Naive thymus-derived CD4-positive, alpha-beta T cell (primary cell): ENCODE results near the gene CD86. TPM values are rescaled to one million over a fixed set of nuclear protein-coding genes. Genes with fewer than 3 reads are reported as not detected.
"Not testable (repeated sequence)": the region's sequence is repeated elsewhere in the genome, so short reads cannot be mapped to it uniquely, and the experiment has no call there.

ENCODE experiments used
- ATAC-seq: fragments of 150-1000 bp; cut with Tn5 transposase; 2 replicates; pipeline ENCODE4 v1.10.0; 2021; ENCODE audit warnings: mild to moderate bottlenecking, moderate library complexity
- CTCF ChIA-PET: fragments of 350-600 bp; sonication (Branson Sonifier 250); formaldehyde crosslinking; loops from one replicate; lab custom pipeline; 2021; ENCODE audit warnings: antibody characterized with exemption; lab: Charles Lee
- POLR2A ChIA-PET: fragments of 350-600 bp; sonication (Branson Sonifier 250); formaldehyde crosslinking; loops from one replicate; lab custom pipeline; 2021; ENCODE audit warnings: antibody characterized with exemption, inconsistent platforms; lab: Charles Lee
- DNase-seq, 9 donors: peaks; one replicate each; pipeline versions ENCODE4 v3.0.0 to v3.0.0-alpha.2; 2020 to 2022; ENCODE audit warnings: mixed read lengths in 1 of 9
- H3K27ac ChIP-seq: one replicate; pipeline ENCODE4 v1.7.0; 2013; ENCODE audit warnings: mild to moderate bottlenecking, low read depth, low read length, moderate library complexity
- H3K27me3 ChIP-seq, 2 donors: one replicate each; pipeline ENCODE4 v1.7.0; 2013; ENCODE audit warnings: low read length in 2 of 2, mild to moderate bottlenecking in 2 of 2, moderate library complexity in 2 of 2; ENCODE audit not compliant: control insufficient read depth in 2 of 2, insufficient read depth in 2 of 2
- H3K36me3 ChIP-seq, 3 experiments: 1 replicate in 2 of 3; 2 replicates in 1 of 3; pipeline ENCODE4 v1.7.0; 2013; ENCODE audit warnings: low read length in 3 of 3, mild to moderate bottlenecking in 3 of 3, moderate library complexity in 1 of 3; ENCODE audit not compliant: insufficient read depth in 3 of 3, control insufficient read depth in 2 of 3
- H3K4me1 ChIP-seq, 2 donors: one replicate each; pipeline ENCODE4 v1.7.0; 2013; ENCODE audit warnings: low read length in 2 of 2, mild to moderate bottlenecking in 2 of 2, moderate library complexity in 1 of 2; ENCODE audit not compliant: control insufficient read depth in 2 of 2, insufficient read depth in 2 of 2
- H3K4me3 ChIP-seq: 2 replicates; pipeline ENCODE4 v1.7.0; 2013; ENCODE audit warnings: mild to moderate bottlenecking, low read length
- H3K9me3 ChIP-seq, 3 experiments: 1 replicate in 2 of 3; 2 replicates in 1 of 3; pipeline ENCODE4 v1.7.0; 2013; ENCODE audit warnings: low read length in 3 of 3; ENCODE audit not compliant: control insufficient read depth in 2 of 3
- H3K27ac Mint-ChIP-seq, 9 donors: one replicate each; pipeline ENCODE4 v1.8.0; 2020 to 2022; ENCODE audit warnings: mixed read lengths in 9 of 9, mild to moderate bottlenecking in 8 of 9, moderate library complexity in 5 of 9, inconsistent platforms in 2 of 9
- H3K27me3 Mint-ChIP-seq, 5 donors: one replicate each; pipeline ENCODE4 v1.8.0; 2021 to 2022; ENCODE audit warnings: mixed read lengths in 5 of 5, mild to moderate bottlenecking in 1 of 5
- H3K36me3 Mint-ChIP-seq, 5 donors: one replicate each; pipeline ENCODE4 v1.8.0; 2020 to 2022; ENCODE audit warnings: mixed read lengths in 5 of 5, mild to moderate bottlenecking in 3 of 5, inconsistent platforms in 1 of 5
- H3K4me1 Mint-ChIP-seq, 7 donors: one replicate each; pipeline ENCODE4 v1.8.0; 2020 to 2022; ENCODE audit warnings: mixed read lengths in 7 of 7, mild to moderate bottlenecking in 3 of 7, inconsistent platforms in 1 of 7
- H3K4me3 Mint-ChIP-seq, 10 donors: one replicate each; pipeline ENCODE4 v1.8.0; 2020 to 2022; ENCODE audit warnings: mild to moderate bottlenecking in 10 of 10, mixed read lengths in 10 of 10, moderate library complexity in 6 of 10, inconsistent platforms in 2 of 10
- H3K9me3 Mint-ChIP-seq, 11 donors: one replicate each; pipeline ENCODE4 v1.8.0; 2020 to 2022; ENCODE audit warnings: mixed read lengths in 11 of 11, mild to moderate bottlenecking in 4 of 11, inconsistent platforms in 1 of 11, moderate library complexity in 1 of 11
- intact Hi-C, 2 donors: fragments of 100-400 bp; cut with micrococcal nuclease; formaldehyde crosslinking; loops; one replicate each; pipeline ENCODE4 v1.15.1; 2023
- polyA plus RNA-seq, 2 donors: library from polyadenylated mRNA; unstranded; fragments of 300-500 nt; fragmentation: Illumina TruSeq; gene quantifications; one replicate each; pipeline ENCODE4 v1.2.3, GENCODE V29; 2021
- total RNA-seq, 6 experiments: library from RNA in 5 of 6; stranded (reverse) in 5 of 6; gene quantifications; 1 replicate in 5 of 6; 2 replicates in 1 of 6; pipeline ENCODE4 v1.2.3 and lab custom pipeline; 2021 to 2026

The CD86 gene
- total and polyA plus RNA-seq, 7 experiments from 2014 or later: 0.07 to 24.0 (median 1.4) TPM

DNA sequence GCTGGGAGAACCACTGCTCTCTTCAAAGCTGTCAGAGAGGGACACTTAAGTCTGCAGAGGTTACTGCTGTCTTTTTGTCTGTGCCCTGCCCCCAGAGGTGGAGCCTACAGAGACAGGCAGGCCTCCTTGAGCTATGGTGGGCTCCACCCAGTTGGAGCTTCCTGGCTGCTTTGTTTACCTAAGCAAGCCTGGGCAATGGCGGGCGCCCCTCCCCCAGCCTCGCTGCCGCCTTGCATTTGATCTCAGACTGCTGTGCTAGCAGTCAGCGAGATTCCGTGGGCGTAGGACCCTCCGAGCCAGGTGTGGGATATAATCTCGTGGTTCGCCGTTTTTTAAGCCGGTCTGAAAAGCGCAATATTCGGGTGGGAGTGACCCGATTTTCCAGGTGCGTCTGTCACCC, 7.9 kb upstream of the CD86 start:
- CTCF ChIA-PET, H3K4me1 Mint-ChIP-seq: not testable (repeated sequence)

DNA sequence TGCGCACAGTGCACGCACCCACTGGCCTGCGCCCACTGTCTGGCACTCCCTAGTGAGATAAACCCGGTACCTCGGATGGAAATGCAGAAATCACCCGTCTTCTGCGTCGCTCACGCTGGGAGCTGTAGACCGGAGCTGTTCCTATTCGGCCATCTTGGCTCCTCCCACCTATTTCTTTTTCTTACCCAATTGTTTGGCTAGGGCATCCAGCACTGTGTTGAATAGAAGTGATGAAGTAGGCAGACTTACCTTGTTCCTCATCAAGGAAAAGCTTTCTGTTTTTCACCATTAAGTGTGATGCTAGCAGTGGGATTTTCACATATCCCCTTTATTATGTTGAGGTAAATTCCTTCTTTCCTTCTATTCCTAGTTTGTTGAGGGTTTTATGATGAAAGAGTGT, 7.4 kb upstream of the CD86 start:
- H3K4me3 ChIP-seq, ATAC-seq, H3K9me3 ChIP-seq, H3K27ac Mint-ChIP-seq, H3K4me1 Mint-ChIP-seq, H3K4me1 ChIP-seq, H3K36me3 Mint-ChIP-seq, DNase-seq, POLR2A ChIA-PET, H3K4me3 Mint-ChIP-seq, H3K36me3 ChIP-seq, CTCF ChIA-PET, H3K27me3 ChIP-seq, intact Hi-C loops, H3K27ac ChIP-seq: not testable (repeated sequence)
- H3K9me3 Mint-ChIP-seq: peaks cover 0 to 13% (median 2%) of the 10 kb centered on the region in 11 donors
- peaks cover 0 to 23% (median 16%) of the 10 kb centered on the region in 5 donors for H3K27me3 Mint-ChIP-seq

More for the DNA sequence above, 7.9 kb upstream of the CD86 start:
- H3K27ac Mint-ChIP-seq, H3K27me3 ChIP-seq, H3K4me3 ChIP-seq, DNase-seq, H3K36me3 ChIP-seq, intact Hi-C loops, POLR2A ChIA-PET, H3K4me3 Mint-ChIP-seq, H3K4me1 ChIP-seq, ATAC-seq, H3K27ac ChIP-seq, H3K36me3 Mint-ChIP-seq, H3K9me3 ChIP-seq: not testable (repeated sequence)
- Mint-ChIP-seq H3K27me3 (peaks cover 0 to 19% (median 15%) of the 10 kb centered on the region in 5 donors), H3K9me3 (peaks cover 0 to 13% (median 2%) of the 10 kb centered on the region in 11 donors)

DNA sequence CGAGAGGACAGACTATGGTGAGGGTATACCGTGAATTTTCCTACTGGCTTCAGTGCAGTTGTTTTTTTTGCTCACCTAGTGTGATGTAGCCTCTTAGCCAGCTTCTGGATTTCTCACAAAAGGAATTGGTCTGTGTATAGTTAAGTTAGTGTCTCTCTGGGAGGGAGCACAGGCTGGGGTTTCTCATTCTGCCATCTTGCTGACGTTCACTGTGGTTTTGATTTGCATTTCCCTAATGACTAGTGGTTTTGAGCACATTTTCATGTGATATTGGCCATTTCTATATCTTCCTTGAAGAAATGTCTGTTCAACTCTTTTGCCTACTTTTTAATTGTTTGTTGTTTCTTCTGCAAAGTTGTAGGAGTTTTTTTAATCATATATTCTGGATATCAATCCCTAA, 2.2 kb upstream of the CD86 start:
- Mint-ChIP-seq H3K36me3 (peaks cover 0 to 5% (median 0%) of the 10 kb centered on the region in 5 donors), H3K27me3 (peaks cover 19 to 49% (median 37%) of the 10 kb centered on the region in 5 donors), H3K9me3 (peaks cover 0 to 10% (median 0%) of the 10 kb centered on the region in 11 donors), H3K4me3 (no peak overlapping the region), H3K4me1 (no peaks in the 10 kb centered on the region), H3K27ac (no peak overlapping the region)
- DNase-seq (no peak), ATAC-seq (peak; percentile 27)
- H3K4me3 ChIP-seq: no peak overlapping the region
- intact Hi-C loops: no loop called here
- no peaks in the 10 kb centered on the region for H3K27me3 ChIP-seq
- CTCF ChIA-PET: no interaction called here
- POLR2A ChIA-PET: no interaction called here
- no peak overlapping the region for H3K27ac ChIP-seq
- H3K36me3 ChIP-seq: no peaks in the 10 kb centered on the region
- no peaks in the 10 kb centered on the region for H3K9me3 ChIP-seq
- no peaks in the 10 kb centered on the region for H3K4me1 ChIP-seq

DNA sequence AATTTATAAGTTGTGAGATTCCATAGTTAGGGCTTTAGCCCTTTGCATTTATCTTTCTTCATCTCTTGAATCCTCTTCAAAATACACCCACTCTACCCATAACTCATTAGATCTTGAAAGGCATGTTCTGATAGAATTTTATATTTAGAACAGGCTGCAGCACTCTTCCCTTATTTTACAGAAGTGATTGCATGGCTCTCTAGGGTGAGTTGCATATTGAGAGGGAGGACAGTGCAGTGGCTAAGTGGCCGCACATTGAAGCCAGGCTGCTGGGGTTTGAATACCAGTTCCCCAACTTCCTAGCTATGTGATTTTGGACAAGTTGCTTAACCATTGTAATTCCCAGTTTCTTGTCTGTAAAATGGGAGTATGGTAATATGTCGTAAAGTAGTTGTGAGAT, 2.5 kb downstream of the CD86 start:
- no peaks in the 10 kb centered on the region for H3K27me3 ChIP-seq
- POLR2A ChIA-PET: no interaction called here
- no peak overlapping the region for H3K4me3 ChIP-seq
- H3K36me3 Mint-ChIP-seq: peaks cover 0 to 2% (median 0%) of the 10 kb centered on the region in 5 donors
- ATAC-seq: no peak
- DNase-seq: no peak
- H3K9me3 ChIP-seq: no peaks in the 10 kb centered on the region
- H3K36me3 ChIP-seq: no peaks in the 10 kb centered on the region
- CTCF ChIA-PET: no interaction called here
- no peak overlapping the region for H3K27ac ChIP-seq
- H3K9me3 Mint-ChIP-seq: peaks cover 0 to 2% (median 0%) of the 10 kb centered on the region in 11 donors
- H3K4me3 Mint-ChIP-seq: no peak overlapping the region
- H3K4me1 Mint-ChIP-seq: peaks cover 0 to 3% (median 0%) of the 10 kb centered on the region in 7 donors
- intact Hi-C loops: no loop called here
- no peaks in the 10 kb centered on the region for H3K4me1 ChIP-seq
- peaks cover 29 to 43% (median 35%) of the 10 kb centered on the region in 5 donors for H3K27me3 Mint-ChIP-seq
- no peak overlapping the region for H3K27ac Mint-ChIP-seq

DNA sequence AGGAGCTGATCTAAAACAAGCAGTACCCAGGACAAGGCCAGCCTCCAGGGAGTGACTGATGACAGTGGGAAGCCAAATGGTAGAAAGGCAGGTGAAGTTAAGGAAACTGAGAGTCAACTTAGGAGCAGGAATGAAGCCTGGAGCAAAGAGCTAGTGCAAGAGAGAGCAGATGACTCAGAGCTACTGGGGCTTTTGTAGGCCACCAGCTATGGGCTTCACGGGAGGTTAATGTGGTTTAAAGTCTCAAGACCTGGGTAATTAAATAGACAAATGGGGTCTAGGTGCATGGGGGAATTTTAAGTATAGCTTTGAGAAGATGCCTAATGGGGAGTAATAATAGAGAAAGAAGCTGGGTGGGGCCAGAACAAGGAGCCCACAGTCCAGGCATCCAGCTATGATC, 3.1 kb downstream of the CD86 start:
- Histone ChIP-seq H3K4me3 (no peak overlapping the region), H3K27ac (no peak overlapping the region), H3K36me3 (no peaks in the 10 kb centered on the region), H3K27me3 (no peaks in the 10 kb centered on the region), H3K9me3 (no peaks in the 10 kb centered on the region), H3K4me1 (no peaks in the 10 kb centered on the region)
- Mint-ChIP-seq H3K9me3 (peaks cover 0 to 2% (median 0%) of the 10 kb centered on the region in 11 donors), H3K36me3 (peaks cover 0 to 2% (median 0%) of the 10 kb centered on the region in 5 donors), H3K27me3 (peaks cover 24 to 40% (median 32%) of the 10 kb centered on the region in 5 donors), H3K4me1 (peaks cover 0 to 3% (median 0%) of the 10 kb centered on the region in 7 donors), H3K4me3 (no peak overlapping the region), H3K27ac (peak overlapping the region in 1 of 9 donors; percentile 11)
- ChIA-PET CTCF (no interaction called here), POLR2A (no interaction called here)
- intact Hi-C loops: no loop called here
- DNase-seq (no peak), ATAC-seq (no peak)

DNA sequence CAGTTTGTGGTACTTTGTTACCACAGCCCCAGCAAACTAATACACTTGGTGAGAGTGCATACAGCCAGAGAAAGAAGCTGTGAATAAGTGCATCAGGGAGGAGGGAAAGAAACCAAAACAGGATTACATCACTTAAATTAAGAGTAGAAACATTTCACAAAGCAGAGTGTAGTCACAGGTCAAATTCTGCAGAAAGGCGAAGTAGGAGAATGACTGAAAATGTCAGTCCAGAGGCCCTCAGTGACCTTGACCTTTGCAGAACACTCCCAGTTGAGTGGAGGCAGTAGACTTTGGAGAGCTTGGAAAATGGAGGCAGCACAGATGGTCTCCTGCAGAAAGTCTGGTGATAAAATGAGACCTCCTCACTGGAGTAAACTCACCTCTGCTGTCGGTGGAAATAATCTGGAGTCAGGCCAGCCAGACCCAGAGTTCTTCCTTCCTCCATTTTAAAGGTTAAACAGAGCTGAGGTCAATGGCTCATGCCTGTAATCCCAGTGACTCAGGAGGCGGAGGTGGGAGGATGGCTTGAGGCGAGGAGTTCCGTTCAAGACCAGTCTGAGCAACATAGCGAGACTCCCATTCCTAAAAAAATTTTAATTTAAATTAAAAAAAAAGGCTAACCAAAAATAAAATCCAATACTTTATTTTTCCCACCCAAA, 5.0 kb downstream of the CD86 start:
- intact Hi-C loops: no loop called here
- no peaks in the 10 kb centered on the region for H3K27me3 ChIP-seq
- Mint-ChIP-seq H3K4me3 (no peak overlapping the region), H3K4me1 (peaks cover 0 to 3% (median 0%) of the 10 kb centered on the region in 7 donors), H3K27ac (no peak overlapping the region), H3K9me3 (peaks cover 0 to 2% (median 0%) of the 10 kb centered on the region in 11 donors), H3K36me3 (peaks cover 0 to 2% (median 0%) of the 10 kb centered on the region in 5 donors), H3K27me3 (peaks cover 20 to 31% (median 23%) of the 10 kb centered on the region in 5 donors)
- no peak overlapping the region for H3K4me3 ChIP-seq
- H3K36me3 ChIP-seq: no peaks in the 10 kb centered on the region
- no peak for DNase-seq
- POLR2A ChIA-PET: no interaction called here
- CTCF ChIA-PET: no interaction called here
- H3K27ac ChIP-seq: no peak overlapping the region
- no peak for ATAC-seq
- H3K9me3 ChIP-seq: no peaks in the 10 kb centered on the region
- H3K4me1 ChIP-seq: no peaks in the 10 kb centered on the region

DNA sequence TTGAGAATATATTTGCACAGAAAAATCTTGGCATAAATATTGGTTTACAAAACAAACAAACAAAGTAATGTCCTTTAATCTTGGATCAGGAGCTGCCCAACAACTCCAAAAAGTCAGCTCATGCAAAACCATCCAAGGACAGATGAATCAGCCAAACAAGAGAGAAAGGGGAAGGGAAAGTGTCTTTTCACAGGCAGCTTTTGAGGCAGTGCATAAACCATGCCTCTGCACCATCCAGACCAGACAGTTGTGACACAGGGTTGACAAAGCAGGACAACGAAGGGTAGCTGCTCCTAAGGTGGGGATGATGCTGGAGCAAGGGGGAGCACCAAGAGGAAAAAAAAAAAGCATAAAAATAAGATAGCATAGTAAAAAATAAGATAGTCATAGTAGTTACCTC, 8.7 kb downstream of the CD86 start:
- H3K36me3 Mint-ChIP-seq: peaks cover 0 to 4% (median 0%) of the 10 kb centered on the region in 5 donors
- DNase-seq (no peak), ATAC-seq (peak; percentile 78)
- POLR2A ChIA-PET: no interaction called here
- Histone ChIP-seq H3K27me3 (no peaks in the 10 kb centered on the region), H3K4me3 (no peak overlapping the region), H3K9me3 (no peaks in the 10 kb centered on the region), H3K36me3 (no peaks in the 10 kb centered on the region), H3K27ac (no peak overlapping the region), H3K4me1 (no peaks in the 10 kb centered on the region)
- H3K27ac Mint-ChIP-seq: no peak overlapping the region
- intact Hi-C loops: no loop called here
- H3K4me1 Mint-ChIP-seq: peaks cover 0 to 9% (median 0%) of the 10 kb centered on the region in 7 donors
- no peak overlapping the region for H3K4me3 Mint-ChIP-seq
- CTCF ChIA-PET: interaction anchor here (0.6 to 0.9 kb wide), 2 partner anchors 33 to 1267 kb away, joined by 3 read pairs; no protein-coding TSS in a partner anchor
- peaks cover 0 to 2% (median 0%) of the 10 kb centered on the region in 11 donors for H3K9me3 Mint-ChIP-seq
- peaks cover 1 to 13% (median 3%) of the 10 kb centered on the region in 5 donors for H3K27me3 Mint-ChIP-seq
